ENCODE results near the gene HDAC11. TPM values are rescaled to one million over a fixed set of nuclear protein-coding genes. Genes with fewer than 3 reads are reported as not detected.
A peak's percentile ranks its signal among the peaks of the same experiment; 100 is the strongest.
"Not testable (repeated sequence)": the region's sequence is repeated elsewhere in the genome, so short reads cannot be mapped to it uniquely, and the experiment has no call there.

Gene HDAC11
- polyA plus RNA-seq, 1 donor (not counting 4 experiments of a cell fraction or from before 2014, with no cell fraction given) = 12.6 TPM

- Histone ChIP-seq H3K9ac (ENCODE audit: control insufficient read depth, extremely low read depth, insufficient read depth, low read length) (no peak overlapping the region), H3K4me1 (ENCODE audit: control insufficient read depth, extremely low read depth, insufficient read depth, low read length) (peaks cover 28% of the 10 kb centered on the region), H3K79me2 (ENCODE audit: control insufficient read depth, insufficient read depth, low read length) (no peaks in the 10 kb centered on the region), H3K27ac (ENCODE audit: control insufficient read depth, insufficient read depth, low read length) (no peak overlapping the region), H2AFZ (ENCODE audit: control insufficient read depth, low read length) (no peak overlapping the region), H3K27me3 (ENCODE audit: control insufficient read depth, extremely low read depth, insufficient read depth, low read length) (no peaks in the 10 kb centered on the region), H3K9me1 (ENCODE audit: control insufficient read depth, extremely low read depth, insufficient read depth, low read length) (no peaks in the 10 kb centered on the region), H4K20me1 (ENCODE audit: control insufficient read depth, extremely low read depth, insufficient read depth, low read length) (no peaks in the 10 kb centered on the region), H3K9me3 (ENCODE audit: control insufficient read depth, low read depth, low read length) (no peaks in the 10 kb centered on the region), H3K36me3 (ENCODE audit: control insufficient read depth in 2 of 2, extremely low read depth in 1 of 2, insufficient read depth in 2 of 2, low read length in 2 of 2) (peaks cover 0 to 2% of the 10 kb centered on the region in 2 experiments), H3K4me3 (ENCODE audit: control insufficient read depth in 2 of 3, extremely low read depth in 1 of 3, insufficient read depth in 2 of 3, low read depth in 1 of 3, low read length in 3 of 3) (no peak overlapping the region), H3K4me2 (ENCODE audit: control insufficient read depth, extremely low read depth, insufficient read depth, low read depth, low read length) (no peak overlapping the region)
- no peak for TF ChIP-seq CTCF (optimal IDR thresholded peaks at IDR 0.05 in 1 of 3, IDR thresholded peaks at IDR 0.05 in 1 of 3, conservative IDR thresholded peaks at IDR 0.05 in 1 of 3; ENCODE audit: extremely low read depth in 1 of 3, insufficient read depth in 2 of 3, low read length in 3 of 3)
- no peak for TF ChIP-seq EZH2 (IDR thresholded peaks at IDR 0.05; ENCODE audit: low read length)
- DNase-seq (ENCODE audit: low read depth, low spot score) = no peak
- FAIRE-seq = no peak
- dilution Hi-C loops (cut with MboI; ENCODE audit: extremely low pct_ligation_motif_present, low sequenced_read_pairs) = no loop called here
Measured at GRCh38 chr3:13483988-13484695, 4.0 kb downstream of the HDAC11 start.

GRCh38 chr3:13484851-13485590 is 4.9 kb downstream of the HDAC11 start:
- peak overlapping the region in 1 of 3 experiments; percentile 11 for H3K4me3 ChIP-seq (ENCODE audit: control insufficient read depth in 2 of 3, extremely low read depth in 1 of 3, insufficient read depth in 2 of 3, low read depth in 1 of 3, low read length in 3 of 3)

GRCh38 chr3:13485630-13486562 is 5.8 kb downstream of the HDAC11 start:
- dilution Hi-C loops (cut with MboI; ENCODE audit: extremely low pct_ligation_motif_present, low sequenced_read_pairs); H3K4me3 ChIP-seq (ENCODE audit: control insufficient read depth in 2 of 3, extremely low read depth in 1 of 3, insufficient read depth in 2 of 3, low read depth in 1 of 3, low read length in 3 of 3); H2AFZ ChIP-seq (ENCODE audit: control insufficient read depth, low read length); H3K79me2 ChIP-seq (ENCODE audit: control insufficient read depth, insufficient read depth, low read length); FAIRE-seq; H4K20me1 ChIP-seq (ENCODE audit: control insufficient read depth, extremely low read depth, insufficient read depth, low read length); H3K9me1 ChIP-seq (ENCODE audit: control insufficient read depth, extremely low read depth, insufficient read depth, low read length); DNase-seq (ENCODE audit: low read depth, low spot score); H3K36me3 ChIP-seq (ENCODE audit: control insufficient read depth in 2 of 2, extremely low read depth in 1 of 2, insufficient read depth in 2 of 2, low read length in 2 of 2); H3K27me3 ChIP-seq (ENCODE audit: control insufficient read depth, extremely low read depth, insufficient read depth, low read length); H3K9me3 ChIP-seq (ENCODE audit: control insufficient read depth, low read depth, low read length): not testable (repeated sequence)
- Histone ChIP-seq H3K4me1 (ENCODE audit: control insufficient read depth, extremely low read depth, insufficient read depth, low read length) (peaks cover 20% of the 10 kb centered on the region), H3K4me2 (ENCODE audit: control insufficient read depth, extremely low read depth, insufficient read depth, low read depth, low read length) (peak overlapping the region; percentile 55), H3K9ac (ENCODE audit: control insufficient read depth, extremely low read depth, insufficient read depth, low read length) (peak overlapping the region; percentile 51), H3K27ac (ENCODE audit: control insufficient read depth, insufficient read depth, low read length) (peak overlapping the region; percentile 73)

More at GRCh38 chr3:13484851-13485590, 4.9 kb downstream of the HDAC11 start:
- H3K27ac ChIP-seq (ENCODE audit: control insufficient read depth, insufficient read depth, low read length) = peak overlapping the region; percentile 73
- peak overlapping the region; percentile 55 for H3K4me2 ChIP-seq (ENCODE audit: control insufficient read depth, extremely low read depth, insufficient read depth, low read depth, low read length)
- no peaks in the 10 kb centered on the region for H4K20me1 ChIP-seq (ENCODE audit: control insufficient read depth, extremely low read depth, insufficient read depth, low read length)
- dilution Hi-C loops (cut with MboI; ENCODE audit: extremely low pct_ligation_motif_present, low sequenced_read_pairs) = no loop called here
- H3K36me3 ChIP-seq (ENCODE audit: control insufficient read depth in 2 of 2, extremely low read depth in 1 of 2, insufficient read depth in 2 of 2, low read length in 2 of 2) = peaks cover 0 to 2% of the 10 kb centered on the region in 2 experiments
- no peak for TF ChIP-seq CTCF (optimal IDR thresholded peaks at IDR 0.05 in 1 of 3, IDR thresholded peaks at IDR 0.05 in 1 of 3, conservative IDR thresholded peaks at IDR 0.05 in 1 of 3; ENCODE audit: extremely low read depth in 1 of 3, insufficient read depth in 2 of 3, low read length in 3 of 3)
- TF ChIP-seq EZH2 (IDR thresholded peaks at IDR 0.05; ENCODE audit: low read length) = no peak
- H3K79me2 ChIP-seq (ENCODE audit: control insufficient read depth, insufficient read depth, low read length) = no peaks in the 10 kb centered on the region
- peak overlapping the region; percentile 58 for H2AFZ ChIP-seq (ENCODE audit: control insufficient read depth, low read length)
- FAIRE-seq (peak; percentile 58), DNase-seq (ENCODE audit: low read depth, low spot score) (no peak)
- H3K27me3 ChIP-seq (ENCODE audit: control insufficient read depth, extremely low read depth, insufficient read depth, low read length) = no peaks in the 10 kb centered on the region
- no peaks in the 10 kb centered on the region for H3K9me3 ChIP-seq (ENCODE audit: control insufficient read depth, low read depth, low read length)
- peaks cover 24% of the 10 kb centered on the region for H3K4me1 ChIP-seq (ENCODE audit: control insufficient read depth, extremely low read depth, insufficient read depth, low read length)
- H3K9me1 ChIP-seq (ENCODE audit: control insufficient read depth, extremely low read depth, insufficient read depth, low read length) = no peaks in the 10 kb centered on the region
- peak overlapping the region; percentile 51 for H3K9ac ChIP-seq (ENCODE audit: control insufficient read depth, extremely low read depth, insufficient read depth, low read length)
